K562 (cell line): ENCODE results near the gene MPC2. TPM values are rescaled to one million over a fixed set of nuclear protein-coding genes. Genes with fewer than 3 reads are reported as not detected.

ENCODE experiments used
- ATAC-seq: fragments of 200-7000 bp; cut with Tn5 transposase; 3 replicates; pipeline ENCODE4 v1.9.1; 2020; ENCODE audit warnings: moderate library complexity
- BruUV-seq: library from RNA; stranded (reverse); fragments of 400-500 nt; replicated peaks from 2 replicates; lab custom pipeline; 2021; lab: Mats Ljungman, UMichigan
- CTCF ChIA-PET: fragments of 300-600 bp; formaldehyde crosslinking; extraction: SDS; loops from one replicate; lab custom pipeline; 2021; ENCODE audit warnings: low intra/inter-chr PET ratio; lab: Yijun Ruan, JAX
- POLR2A ChIA-PET: fragments of 300-600, 350-650 bp; sonication (Branson Sonifier 250); formaldehyde crosslinking; extraction: SDS; loops from one replicate; lab custom pipeline; 2021; ENCODE audit warnings: antibody characterized with exemption, inconsistent platforms; lab: Yijun Ruan, JAX
- DNase-seq, 4 experiments: peaks; one replicate each; pipeline versions ENCODE4 v3.0.0 to v3.0.0-alpha.2; 2011 to 2018; ENCODE audit warnings: low spot score in 3 of 4, mixed read lengths in 3 of 4; ENCODE audit errors: extremely low read depth in 1 of 4
- FAIRE-seq: peaks from 2 replicates; lab custom pipeline; 2011; peaks lifted over from hg19 to GRCh38; lab: Jason Lieb, UNC
- H2AFZ ChIP-seq: 2 replicates; pipeline ENCODE4 v1.6.0; 2011; ENCODE audit warnings: low read depth, low read length, control low read depth, inconsistent platforms
- H3K27ac ChIP-seq: fragments of 200-600 bp; 3 replicates; pipeline ENCODE4 v1.8.0; 2011; ENCODE audit warnings: low read depth, mild to moderate bottlenecking, control low read depth, inconsistent platforms, low read length, moderate library complexity, mixed read lengths; ENCODE audit errors: extremely low read depth
- H3K27me3 ChIP-seq, 2 experiments: fragments of 300-600 bp in 1 of 2; 2 replicates in 1 of 2; 3 replicates in 1 of 2; pipeline versions ENCODE4 v1.6.0 to v1.8.0; 2011; ENCODE audit warnings: inconsistent platforms in 2 of 2, low read length in 2 of 2, mild to moderate bottlenecking in 1 of 2, mixed read lengths in 1 of 2, moderate library complexity in 1 of 2; ENCODE audit not compliant: control insufficient read depth in 2 of 2, insufficient read depth in 2 of 2
- H3K36me3 ChIP-seq: fragments of 300-600 bp; 3 replicates; pipeline ENCODE4 v1.8.0; 2011; ENCODE audit warnings: mild to moderate bottlenecking, low read length, inconsistent platforms; ENCODE audit not compliant: control insufficient read depth, insufficient read depth
- H3K4me1 ChIP-seq, 2 experiments: fragments of 200-600 bp in 1 of 2; replicated peaks in 1 of 2; 2 replicates in 1 of 2; 3 replicates in 1 of 2; pipeline versions ENCODE4 v1.5.1 to v1.8.0; 2011; ENCODE audit warnings: inconsistent platforms in 2 of 2, low read length in 2 of 2, mild to moderate bottlenecking in 1 of 2, mixed read lengths in 1 of 2, moderate library complexity in 1 of 2; ENCODE audit not compliant: control insufficient read depth in 2 of 2, insufficient read depth in 2 of 2
- H3K4me2 ChIP-seq: 2 replicates; pipeline ENCODE4 v1.6.1; 2011; ENCODE audit warnings: low read length, control low read depth, inconsistent platforms, mixed read lengths; ENCODE audit not compliant: insufficient read depth
- H3K4me3 ChIP-seq: fragments of 200-600 bp; sonication (generic), shearing (Covaris generic); 2 replicates; pipeline ENCODE4 v1.5.1; 2016; ENCODE audit warnings: control low read depth, inconsistent platforms
- H3K79me2 ChIP-seq: fragments of 200-600 bp; 3 replicates; pipeline ENCODE4 v1.8.0; 2011; ENCODE audit warnings: low read length, inconsistent platforms; ENCODE audit not compliant: control insufficient read depth, insufficient read depth
- H3K9ac ChIP-seq, 2 experiments: 2 replicates each; pipeline versions ENCODE4 v1.6.0 to v1.6.1; 2011; ENCODE audit warnings: low read depth in 2 of 2, low read length in 2 of 2, control low read depth in 1 of 2, inconsistent platforms in 1 of 2, mild to moderate bottlenecking in 1 of 2, mixed read lengths in 1 of 2; ENCODE audit not compliant: insufficient read depth in 1 of 2
- H3K9me1 ChIP-seq: one replicate; pipeline ENCODE4 v1.6.0; 2011; ENCODE audit warnings: inconsistent platforms, mild to moderate bottlenecking, low read length, moderate library complexity; ENCODE audit not compliant: control insufficient read depth, insufficient read depth
- H3K9me3 ChIP-seq: replicated peaks from 2 replicates; pipeline ENCODE4 v1.5.1; 2011; ENCODE audit warnings: low read depth, low read length, inconsistent platforms; ENCODE audit not compliant: control insufficient read depth, insufficient read depth
- H4K20me1 ChIP-seq: replicated peaks from 2 replicates; pipeline ENCODE4 v1.6.1; 2011; ENCODE audit warnings: low read length, inconsistent platforms, mixed read lengths; ENCODE audit not compliant: control insufficient read depth, insufficient read depth
- ARID1B ChIP-seq: fragments of 450-650 bp; IDR thresholded peaks from 2 replicates; pipeline ENCODE4 v1.6.1; 2016; ENCODE audit warnings: antibody characterized with exemption, mild to moderate bottlenecking, inconsistent platforms
- C11orf30 ChIP-seq: fragments of 450-650 bp; IDR thresholded peaks from 2 replicates; pipeline ENCODE4 v1.6.1; 2016; ENCODE audit warnings: low read depth, mild to moderate bottlenecking
- CHCHD3 ChIP-seq: fragments of 250-450 bp; sonication (Bioruptor Pico); IDR thresholded peaks from 2 replicates; pipeline ENCODE4 v2.1.2; 2022; ENCODE audit warnings: mild to moderate bottlenecking
- EHMT2 ChIP-seq: fragments of 450-650 bp; IDR thresholded peaks from 2 replicates; pipeline ENCODE4 v1.6.1; 2018; ENCODE audit warnings: antibody characterized with exemption
- ETV5 ChIP-seq: sonication (generic); formaldehyde crosslinking; IDR thresholded peaks from 2 replicates; pipeline ENCODE4 v1.4.0; 2020; ENCODE audit warnings: low read depth, mild to moderate bottlenecking, missing genetic modification reagents
- FOS ChIP-seq: IDR thresholded peaks from 3 replicates; pipeline ENCODE4 v1.6.1; 2011; ENCODE audit not compliant: insufficient read length; ENCODE audit errors: extremely low read depth
- FOXK2 ChIP-seq, 2 experiments: fragments of 450-650 bp; IDR thresholded peaks in 1 of 2; conservative IDR thresholded peaks in 1 of 2; 2 replicates each; pipeline ENCODE4 v1.6.1; 2016; ENCODE audit warnings: low read depth in 2 of 2, mild to moderate bottlenecking in 1 of 2
- JUN ChIP-seq, 2 experiments: sonication (generic) in 1 of 2; formaldehyde crosslinking in 1 of 2; IDR thresholded peaks; 2 replicates each; pipeline versions ENCODE4 v1.6.1 to v1.8.0; 2012 to 2022; ENCODE audit warnings: borderline replicate concordance in 2 of 2, mild to moderate bottlenecking in 2 of 2, improper control_type of control experiment in 1 of 2, low read depth in 1 of 2, low read length in 1 of 2, missing genetic modification reagents in 1 of 2
- JUND ChIP-seq, 2 experiments: IDR thresholded peaks; 2 replicates in 1 of 2; 3 replicates in 1 of 2; pipeline ENCODE4 v1.6.1; 2011; ENCODE audit warnings: borderline replicate concordance in 2 of 2, low read depth in 2 of 2, low read length in 2 of 2, improper control_type of control experiment in 1 of 2, missing biosample characterization in 1 of 2, missing genetic modification characterization in 1 of 2, missing genetic modification reagents in 1 of 2
- NFE2 ChIP-seq: IDR thresholded peaks from 2 replicates; pipeline ENCODE4 v1.6.1; 2014; ENCODE audit warnings: antibody characterized with exemption, low read depth
- PKNOX1 ChIP-seq: fragments of 450-650 bp; IDR thresholded peaks from 2 replicates; pipeline ENCODE4 v1.6.1; 2016
- SMARCE1 ChIP-seq: fragments of 450-650 bp; IDR thresholded peaks from 2 replicates; pipeline ENCODE4 v1.7.1; 2016; ENCODE audit warnings: mild to moderate bottlenecking
- TGIF2 ChIP-seq: sonication (generic); formaldehyde crosslinking; IDR thresholded peaks from 2 replicates; pipeline ENCODE4 v1.8.1; 2022; ENCODE audit warnings: mild to moderate bottlenecking, missing genetic modification reagents, moderate library complexity
- UBTF ChIP-seq, 2 experiments: IDR thresholded peaks; 2 replicates each; pipeline ENCODE4 v1.6.1; 2012; ENCODE audit warnings: improper control_type of control experiment in 2 of 2, low read depth in 2 of 2, low read length in 2 of 2, borderline replicate concordance in 1 of 2
- ZNF316 ChIP-seq: fragments of 450-650 bp; IDR thresholded peaks from 2 replicates; pipeline ENCODE4 v1.6.1; 2016
- WGBS: fragments of 100-300 bp; shearing (Covaris generic); methylation state at CpG from one replicate; pipeline ENCODE4 v1.1.6; 2016; ENCODE audit warnings: low coverage, mixed read lengths; ENCODE audit not compliant: insufficient coverage; ENCODE audit errors: missing lambda C conversion rate; 5-methylcytosine and 5-hydroxymethylcytosine counted together
- in situ Hi-C: fragments of 300-500 bp; cut with MboI; formaldehyde crosslinking; loops from 4 replicates; pipeline ENCODE4 v1.15.0; 2018; ENCODE audit warnings: inconsistent platforms, mixed read lengths
- intact Hi-C: fragments of 100-400 bp; cut with micrococcal nuclease; formaldehyde crosslinking; loops from 2 replicates; pipeline ENCODE4 v1.14.2; 2022
- polyA plus RNA-seq, 8 experiments: library from polyadenylated mRNA; depleted of rRNA in 4 of 8; stranded (reverse) in 5 of 8; unstranded in 3 of 8; fragments of >200 nt; fragmentation: Nextera tagmentation in 2 of 8; fragmentation: Illumina TruSeq in 1 of 8; extraction: Ambion mirVana in 2 of 8; extraction: Trizol in 1 of 8; gene quantifications; 2 replicates each; pipeline versions ENCODE4 v1.2.1 to v1.2.3, GENCODE V29; 2011 to 2014; ENCODE audit warnings: inconsistent platforms in 1 of 8, missing spikeins in 1 of 8
- total RNA-seq, 7 experiments: library from RNA; depleted of rRNA in 6 of 7; stranded (reverse); fragments of >200 nt in 6 of 7; fragmentation: Illumina TruSeq in 2 of 7; extraction: Trizol in 2 of 7; gene quantifications; 2 replicates each; pipeline versions ENCODE4 v1.2.1 to v1.2.3, GENCODE V29; 2011 to 2021; ENCODE audit warnings: low replicate concordance in 1 of 7
- TF ChIP-seq, protein P1 (sequence below), 2 experiments: fragments of 450-650 bp in 1 of 2; sonication (generic) in 1 of 2; formaldehyde crosslinking in 1 of 2; IDR thresholded peaks in 1 of 2; conservative IDR thresholded peaks in 1 of 2; 2 replicates each; pipeline versions ENCODE4 v1.6.1 to v1.8.1; 2016 to 2023; ENCODE audit warnings: mild to moderate bottlenecking in 2 of 2, moderate library complexity in 2 of 2, inconsistent platforms in 1 of 2, missing genetic modification reagents in 1 of 2

The MPC2 gene
- total and polyA plus RNA-seq, 9 of the 15 experiments (the other 6 are each of a cell fraction or from before 2014, with no cell fraction given), result 70.7 to 179 (median 144) TPM

- POLR2A ChIA-PET, result interaction anchor here (0.7 to 3.9 kb wide), 7 partner anchors 9 to 61 kb away, joined by 3 to 29 read pairs (median 4); partner anchors contain the start of gene ADCY10
- H2AFZ ChIP-seq, result peak overlapping the region; percentile 75
- no TSS peak for BruUV-seq
- TF ChIP-seq JUND (IDR thresholded peaks at IDR 0.05; ENCODE audit: borderline replicate concordance, low read depth, low read length) (peak; percentile 74; the same call in 1 of the 2 replicates), JUND (tag; IDR thresholded peaks at IDR 0.05; ENCODE audit: borderline replicate concordance, low read depth, low read length) (peak; percentile 65; the same call in 1 of the 3 replicates), FOXK2 (conservative IDR thresholded peaks at IDR 0.05 in 1 of 2, IDR thresholded peaks at IDR 0.05 in 1 of 2; ENCODE audit: low read depth in 2 of 2) (0 out of 4 replicates have a peak, but pooled peaks have one; percentile 22 to 24), CHCHD3 (CRISPR knock-in tag) (no peak), C11orf30 (peak; percentile 35; the same call in 1 of the 2 replicates), EHMT2 (peak; percentile 59; the same call in 1 of the 2 replicates), TGIF2 (CRISPR knock-in tag) (no peak), ARID1B (peak; percentile 55), PKNOX1 (peak; percentile 83), SMARCE1 (0 out of 2 replicates have a peak, but pooled peaks have one; percentile 23), FOS (no peak), NFE2 (peak; percentile 51; the same call in 1 of the 2 replicates), UBTF (IDR thresholded peaks at IDR 0.05; ENCODE audit: borderline replicate concordance in 1 of 2, low read depth in 2 of 2, low read length in 2 of 2) (0 out of 4 replicates have a peak, but pooled peaks of 1 of the 2 experiments have one; percentile 49), JUN (IDR thresholded peaks at IDR 0.05; ENCODE audit: borderline replicate concordance, low read depth, low read length) (0 out of 2 replicates have a peak, but pooled peaks have one; percentile 52), JUN (CRISPR knock-in tag; IDR thresholded peaks at IDR 0.05; ENCODE audit: borderline replicate concordance) (no peak), ZNF316 (peak; percentile 33; the same call in 1 of the 2 replicates), ETV5 (CRISPR knock-in tag) (0 out of 2 replicates have a peak, but pooled peaks have one; percentile 53)
- TF ChIP-seq, protein P1, sequence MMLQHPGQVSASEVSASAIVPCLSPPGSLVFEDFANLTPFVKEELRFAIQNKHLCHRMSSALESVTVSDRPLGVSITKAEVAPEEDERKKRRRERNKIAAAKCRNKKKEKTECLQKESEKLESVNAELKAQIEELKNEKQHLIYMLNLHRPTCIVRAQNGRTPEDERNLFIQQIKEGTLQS (IDR thresholded peaks at IDR 0.05), result peak; percentile 51
- TF ChIP-seq, protein P1 (CRISPR knock-in tag; conservative IDR thresholded peaks at IDR 0.05), result no peak
These were observed 32.2 kb downstream of the MPC2 start for GRCh38 chr1:167904652-167905130.

More at GRCh38 chr1:167904652-167905130, 32.2 kb downstream of the MPC2 start:
- no peak overlapping the region for H3K4me3 ChIP-seq
- no peaks in the 10 kb centered on the region for H3K9me1 ChIP-seq
- H3K27me3 ChIP-seq, result no peaks in the 10 kb centered on the region
- peaks cover 9% of the 10 kb centered on the region for H3K9me3 ChIP-seq
- FAIRE-seq, result peak; percentile 65
- H4K20me1 ChIP-seq, result no peaks in the 10 kb centered on the region
- DNase-seq, result peak in 3 of 4 experiments; percentile 35 to 75 (median 54)
- in situ Hi-C loops (no loop called here), intact Hi-C loops (no loop called here)
- H3K36me3 ChIP-seq, result no peaks in the 10 kb centered on the region
- CTCF ChIA-PET, result no interaction called here
- peak overlapping the region; percentile 5; the same call in 1 of the 2 replicates for H3K4me2 ChIP-seq
- no peak overlapping the region for H3K9ac ChIP-seq
- ATAC-seq, result peak; percentile 88
- peaks cover 9% of the 10 kb centered on the region; the same call in 1 of the 3 replicates for H3K79me2 ChIP-seq
- H3K27ac ChIP-seq, result peak overlapping the region; percentile 3; the same call in 2 of the 3 replicates
- WGBS, result 50% methylated on average over 4 of the region's 4 CpGs
- H3K4me1 ChIP-seq, result peaks cover 3 to 15% of the 10 kb centered on the region in 2 experiments; a peak in 4 of 5 replicates
